K562 (cell line): ENCODE data around the gene TMEM39A. TPM values are rescaled to one million over a fixed set of nuclear protein-coding genes. Genes with fewer than 3 reads are reported as not detected.
A peak's percentile ranks its signal among the peaks of the same experiment; 100 is the strongest.

Source experiments
- ATAC-seq: fragments of 200-7000 bp; cut with Tn5 transposase; 3 replicates; pipeline ENCODE4 v1.9.1; 2020; ENCODE audit warnings: moderate library complexity
- BruUV-seq: library from RNA; stranded (reverse); fragments of 400-500 nt; replicated peaks from 2 replicates; lab custom pipeline; 2021; lab: Mats Ljungman, UMichigan
- CTCF ChIA-PET: fragments of 300-600 bp; formaldehyde crosslinking; extraction: SDS; loops from one replicate; lab custom pipeline; 2021; ENCODE audit warnings: low intra/inter-chr PET ratio; lab: Yijun Ruan, JAX
- POLR2A ChIA-PET: fragments of 300-600, 350-650 bp; sonication (Branson Sonifier 250); formaldehyde crosslinking; extraction: SDS; loops from one replicate; lab custom pipeline; 2021; ENCODE audit warnings: antibody characterized with exemption, inconsistent platforms; lab: Yijun Ruan, JAX
- DNase-seq, 4 experiments: peaks; one replicate each; pipeline versions ENCODE4 v3.0.0 to v3.0.0-alpha.2; 2011 to 2018; ENCODE audit warnings: low spot score in 3 of 4, mixed read lengths in 3 of 4; ENCODE audit errors: extremely low read depth in 1 of 4
- FAIRE-seq: peaks from 2 replicates; lab custom pipeline; 2011; peaks lifted over from hg19 to GRCh38; lab: Jason Lieb, UNC
- H2AFZ ChIP-seq: 2 replicates; pipeline ENCODE4 v1.6.0; 2011; ENCODE audit warnings: low read depth, low read length, control low read depth, inconsistent platforms
- H3K27ac ChIP-seq: fragments of 200-600 bp; 3 replicates; pipeline ENCODE4 v1.8.0; 2011; ENCODE audit warnings: low read depth, mild to moderate bottlenecking, control low read depth, inconsistent platforms, low read length, moderate library complexity, mixed read lengths; ENCODE audit errors: extremely low read depth
- H3K27me3 ChIP-seq, 2 experiments: fragments of 300-600 bp in 1 of 2; 2 replicates in 1 of 2; 3 replicates in 1 of 2; pipeline versions ENCODE4 v1.6.0 to v1.8.0; 2011; ENCODE audit warnings: inconsistent platforms in 2 of 2, low read length in 2 of 2, mild to moderate bottlenecking in 1 of 2, mixed read lengths in 1 of 2, moderate library complexity in 1 of 2; ENCODE audit not compliant: control insufficient read depth in 2 of 2, insufficient read depth in 2 of 2
- H3K36me3 ChIP-seq: fragments of 300-600 bp; 3 replicates; pipeline ENCODE4 v1.8.0; 2011; ENCODE audit warnings: mild to moderate bottlenecking, low read length, inconsistent platforms; ENCODE audit not compliant: control insufficient read depth, insufficient read depth
- H3K4me1 ChIP-seq, 2 experiments: fragments of 200-600 bp in 1 of 2; replicated peaks in 1 of 2; 2 replicates in 1 of 2; 3 replicates in 1 of 2; pipeline versions ENCODE4 v1.5.1 to v1.8.0; 2011; ENCODE audit warnings: inconsistent platforms in 2 of 2, low read length in 2 of 2, mild to moderate bottlenecking in 1 of 2, mixed read lengths in 1 of 2, moderate library complexity in 1 of 2; ENCODE audit not compliant: control insufficient read depth in 2 of 2, insufficient read depth in 2 of 2
- H3K4me2 ChIP-seq: 2 replicates; pipeline ENCODE4 v1.6.1; 2011; ENCODE audit warnings: low read length, control low read depth, inconsistent platforms, mixed read lengths; ENCODE audit not compliant: insufficient read depth
- H3K4me3 ChIP-seq: fragments of 200-600 bp; sonication (generic), shearing (Covaris generic); 2 replicates; pipeline ENCODE4 v1.5.1; 2016; ENCODE audit warnings: control low read depth, inconsistent platforms
- H3K79me2 ChIP-seq: fragments of 200-600 bp; 3 replicates; pipeline ENCODE4 v1.8.0; 2011; ENCODE audit warnings: low read length, inconsistent platforms; ENCODE audit not compliant: control insufficient read depth, insufficient read depth
- H3K9ac ChIP-seq, 2 experiments: 2 replicates each; pipeline versions ENCODE4 v1.6.0 to v1.6.1; 2011; ENCODE audit warnings: low read depth in 2 of 2, low read length in 2 of 2, control low read depth in 1 of 2, inconsistent platforms in 1 of 2, mild to moderate bottlenecking in 1 of 2, mixed read lengths in 1 of 2; ENCODE audit not compliant: insufficient read depth in 1 of 2
- H3K9me1 ChIP-seq: one replicate; pipeline ENCODE4 v1.6.0; 2011; ENCODE audit warnings: inconsistent platforms, mild to moderate bottlenecking, low read length, moderate library complexity; ENCODE audit not compliant: control insufficient read depth, insufficient read depth
- H3K9me3 ChIP-seq: replicated peaks from 2 replicates; pipeline ENCODE4 v1.5.1; 2011; ENCODE audit warnings: low read depth, low read length, inconsistent platforms; ENCODE audit not compliant: control insufficient read depth, insufficient read depth
- H4K20me1 ChIP-seq: replicated peaks from 2 replicates; pipeline ENCODE4 v1.6.1; 2011; ENCODE audit warnings: low read length, inconsistent platforms, mixed read lengths; ENCODE audit not compliant: control insufficient read depth, insufficient read depth
- HDAC3 ChIP-seq: fragments of 450-650 bp; IDR thresholded peaks from 2 replicates; pipeline ENCODE4 v1.6.1; 2018; ENCODE audit warnings: borderline replicate concordance, mild to moderate bottlenecking, moderate library complexity; ENCODE audit not compliant: partially characterized antibody
- HMGN3 ChIP-seq: IDR thresholded peaks from 2 replicates; pipeline ENCODE4 v1.6.1; 2011; ENCODE audit warnings: borderline replicate concordance, low read depth, mild to moderate bottlenecking, mixed read lengths, low read length; ENCODE audit not compliant: insufficient read length; ENCODE audit errors: extremely low read depth
- SPI1 ChIP-seq: IDR thresholded peaks from 2 replicates; pipeline ENCODE4 v1.6.1; 2011; ENCODE audit warnings: low read depth, low read length, control low read depth, borderline replicate concordance
- TARDBP ChIP-seq: fragments of 450-650 bp; IDR thresholded peaks from 2 replicates; pipeline ENCODE4 v1.6.1; 2016
- ZNF57 ChIP-seq: fragments of 450-650 bp; formaldehyde crosslinking; IDR thresholded peaks from 2 replicates; pipeline ENCODE4 v1.4.0; 2020; ENCODE audit warnings: mild to moderate bottlenecking, moderate library complexity
- WGBS: fragments of 100-300 bp; shearing (Covaris generic); methylation state at CpG from one replicate; pipeline ENCODE4 v1.1.6; 2016; ENCODE audit warnings: low coverage, mixed read lengths; ENCODE audit not compliant: insufficient coverage; ENCODE audit errors: missing lambda C conversion rate; 5-methylcytosine and 5-hydroxymethylcytosine counted together
- in situ Hi-C: fragments of 300-500 bp; cut with MboI; formaldehyde crosslinking; loops from 4 replicates; pipeline ENCODE4 v1.15.0; 2018; ENCODE audit warnings: inconsistent platforms, mixed read lengths
- intact Hi-C: fragments of 100-400 bp; cut with micrococcal nuclease; formaldehyde crosslinking; loops from 2 replicates; pipeline ENCODE4 v1.14.2; 2022
- polyA plus RNA-seq, 8 experiments: library from polyadenylated mRNA; depleted of rRNA in 4 of 8; stranded (reverse) in 5 of 8; unstranded in 3 of 8; fragments of >200 nt; fragmentation: Nextera tagmentation in 2 of 8; fragmentation: Illumina TruSeq in 1 of 8; extraction: Ambion mirVana in 2 of 8; extraction: Trizol in 1 of 8; gene quantifications; 2 replicates each; pipeline versions ENCODE4 v1.2.1 to v1.2.3, GENCODE V29; 2011 to 2014; ENCODE audit warnings: inconsistent platforms in 1 of 8, missing spikeins in 1 of 8
- total RNA-seq, 7 experiments: library from RNA; depleted of rRNA in 6 of 7; stranded (reverse); fragments of >200 nt in 6 of 7; fragmentation: Illumina TruSeq in 2 of 7; extraction: Trizol in 2 of 7; gene quantifications; 2 replicates each; pipeline versions ENCODE4 v1.2.1 to v1.2.3, GENCODE V29; 2011 to 2021; ENCODE audit warnings: low replicate concordance in 1 of 7

The TMEM39A gene
- total and polyA plus RNA-seq, 9 of the 15 experiments (the other 6 are each of a cell fraction or from before 2014, with no cell fraction given) = 12.0 to 41.5 (median 15.4) TPM

GRCh38 chr3:119401503-119402440 is 61.6 kb downstream of the TMEM39A start:
- no peak overlapping the region for H3K27ac ChIP-seq
- H2AFZ ChIP-seq = no peak overlapping the region
- H3K27me3 ChIP-seq = peaks cover 0 to 10% of the 10 kb centered on the region in 2 experiments; a peak in 2 of 5 replicates
- no peaks in the 10 kb centered on the region for H3K9me1 ChIP-seq
- no peaks in the 10 kb centered on the region for H3K9me3 ChIP-seq
- peaks cover 0 to 5% of the 10 kb centered on the region in 2 experiments; a peak in 1 of 5 replicates for H3K4me1 ChIP-seq
- no peak overlapping the region for H3K9ac ChIP-seq
- no peaks in the 10 kb centered on the region for H3K79me2 ChIP-seq
- WGBS = 42% methylated on average over 19 of the region's 36 CpGs
- H3K36me3 ChIP-seq = no peaks in the 10 kb centered on the region
- FAIRE-seq (no peak), ATAC-seq (no peak), DNase-seq (no peak)
- H4K20me1 ChIP-seq = no peaks in the 10 kb centered on the region; the same call in 1 of the 2 replicates
- intact Hi-C loops = no loop called here
- no peak overlapping the region for H3K4me3 ChIP-seq
- in situ Hi-C loops = no loop called here
- no peak overlapping the region for H3K4me2 ChIP-seq
- TF ChIP-seq HDAC3 (no peak), SPI1 (peak; percentile 23; the same call in 1 of the 2 replicates), ZNF57 (CRISPR knock-in tag) (no peak), HMGN3 (no peak), TARDBP (no peak)
- BruUV-seq = no TSS peak
- ChIA-PET POLR2A (no interaction called here), CTCF (no interaction called here)
